ENCODE results near the gene PRKAB1.

- TF ChIP-seq CTCF (IDR thresholded peaks at IDR 0.05) (no peak), POLR2A (IDR thresholded peaks at IDR 0.05; ENCODE audit: low read depth) (no peak), POLR2AphosphoS5 (IDR thresholded peaks at IDR 0.05) (no peak)
Measured at GRCh38 chr12:119668324-119668841, 450 bp downstream of the PRKAB1 start.
